Cerebellar nuclear complex (tissue), 1 donor: ENCODE data around the gene ZNF576.
"Not testable (repeated sequence)": the region's sequence is repeated elsewhere in the genome, so short reads cannot be mapped to it uniquely, and the experiment has no call there.

ENCODE experiments used
- DNase-seq, 2 experiments: peaks; one replicate each; lab custom pipeline; 2025; lab: John Stamatoyannopoulos, UW

The ZNF576 gene

DNA sequence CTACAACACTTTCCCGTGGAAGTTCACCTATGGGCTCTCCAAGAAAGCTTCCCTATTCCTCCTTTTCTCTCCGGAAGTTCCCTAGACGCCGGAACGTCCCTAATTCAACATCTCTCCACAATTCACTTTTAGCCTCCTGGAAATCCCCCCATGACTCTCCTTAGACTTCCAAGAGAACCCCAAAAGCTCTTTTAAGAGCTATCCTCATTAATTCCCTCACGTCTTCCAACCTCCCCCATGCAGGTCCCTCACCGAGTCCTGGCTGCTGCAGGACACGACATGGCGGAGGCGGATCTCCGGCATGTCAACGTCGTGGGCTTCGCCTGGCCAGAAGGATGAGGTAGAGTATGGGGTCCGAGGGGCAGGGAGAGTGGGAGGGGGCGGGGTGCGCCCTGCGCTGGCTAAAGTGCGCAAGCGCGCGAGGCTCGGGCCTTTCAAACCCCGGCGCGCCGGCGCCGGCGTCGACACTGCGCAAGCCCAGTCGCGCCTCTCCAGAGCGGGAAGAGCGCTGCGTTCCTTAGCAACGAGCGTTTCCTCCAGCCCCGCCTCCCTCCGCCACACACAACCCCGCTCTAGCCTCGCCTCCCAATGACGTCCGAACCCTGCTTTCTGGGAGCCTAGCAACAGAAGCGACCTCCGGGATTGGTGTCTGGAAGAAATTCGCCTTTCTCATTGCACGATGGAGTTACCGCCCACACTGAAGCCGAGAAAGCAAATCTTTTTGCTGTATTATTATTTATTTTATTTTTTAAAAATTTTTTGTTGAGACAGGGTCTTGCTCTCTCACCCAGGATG, 21.0 kb upstream of the ZNF576 start, which contains the start of the genes PINLYP and XRCC1:
TSS of gene PINLYP (plus strand) at position 646 of the 795 bp plus-strand sequence. CDS start 1,391 bp downstream, outside the sequence.
TSS of gene XRCC1 (minus strand) at position 372 of the 795 bp plus-strand sequence. CDS start at position 303, 69 bp downstream.
- DNase-seq = peak; percentile 96 to 98

DNA sequence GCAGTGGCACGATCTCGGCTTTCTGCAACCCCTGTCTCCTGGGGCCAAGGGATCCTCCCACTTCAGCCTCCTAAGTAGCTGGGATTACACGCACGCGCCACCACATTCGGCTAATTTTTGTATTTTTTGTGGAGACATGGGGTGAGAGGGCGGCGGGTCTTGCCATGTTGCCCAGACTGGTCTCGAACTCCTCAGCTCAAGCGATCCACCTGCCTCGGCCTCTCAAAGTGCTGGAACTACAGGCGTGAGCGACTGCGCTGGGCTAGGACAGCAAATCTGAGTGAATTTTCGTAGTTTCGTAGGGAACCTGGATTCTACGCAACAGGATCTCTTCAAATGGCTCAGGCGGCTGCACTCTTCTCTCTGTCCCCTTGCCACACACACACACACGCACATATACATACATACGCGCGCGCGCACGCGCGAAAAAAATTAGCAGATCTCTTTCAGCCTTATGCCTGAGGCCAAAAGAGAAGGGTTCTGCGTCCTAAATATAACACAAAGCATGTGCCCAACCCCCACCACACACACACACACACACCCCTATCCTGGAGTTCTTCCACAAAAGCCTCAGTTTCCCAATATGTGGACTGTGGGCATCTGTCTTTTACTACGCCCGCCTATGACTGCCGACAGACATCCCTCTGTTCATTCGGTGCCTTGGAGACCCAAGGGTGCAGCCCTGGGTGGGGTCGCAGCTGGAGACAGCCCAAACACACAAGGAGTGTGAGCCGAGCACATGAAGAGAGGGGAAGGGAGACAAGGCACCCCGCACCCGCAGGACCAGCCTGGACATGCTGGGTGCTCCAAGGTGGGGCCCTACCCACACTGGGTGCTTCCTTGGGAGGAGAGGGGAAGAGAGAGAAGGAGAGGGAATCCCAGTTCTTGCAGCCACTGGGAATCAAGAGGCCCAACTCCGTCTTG, 20.2 kb upstream of the ZNF576 start:
- DNase-seq = no peak

DNA sequence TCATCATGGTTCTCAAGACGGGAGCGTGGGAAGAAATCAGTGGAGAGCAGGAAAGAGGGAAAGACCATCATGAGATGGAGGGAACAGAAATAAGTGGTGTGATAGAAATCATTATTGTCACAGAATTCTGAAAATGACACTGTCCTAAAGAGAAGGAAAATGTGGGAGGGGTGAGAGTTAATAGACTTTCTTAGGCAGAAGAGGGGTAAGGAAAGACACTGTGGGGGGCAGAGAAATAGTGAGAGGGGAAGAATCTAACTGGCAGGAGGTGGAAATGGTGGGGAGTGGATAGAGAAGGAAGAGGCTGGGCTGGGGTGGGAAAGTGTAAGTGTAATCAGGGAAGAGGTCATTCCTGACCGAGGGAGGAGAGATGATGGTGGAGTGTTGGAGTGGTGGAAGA, 17.6 kb upstream of the ZNF576 start:
- no peak for DNase-seq

DNA sequence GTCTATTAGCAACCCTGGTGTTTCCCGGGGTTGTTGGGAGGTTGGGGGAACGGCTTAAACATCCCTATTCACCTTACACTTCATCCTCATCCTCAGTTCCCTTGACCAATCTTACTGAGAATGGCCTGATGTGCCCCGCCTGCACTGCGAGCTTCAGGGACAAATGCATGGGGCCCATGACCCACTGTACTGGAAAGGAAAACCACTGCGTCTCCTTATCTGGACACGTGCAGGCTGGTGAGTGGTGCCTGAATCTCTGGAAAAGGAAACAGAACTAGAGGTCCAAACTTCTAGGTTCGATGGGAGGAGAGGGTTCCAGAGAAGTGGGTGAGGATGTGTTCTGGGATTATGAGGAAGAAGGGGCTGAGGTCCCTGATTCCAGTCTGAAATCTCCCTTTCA, 14.9 kb upstream of the ZNF576 start:
- no peak for DNase-seq

DNA sequence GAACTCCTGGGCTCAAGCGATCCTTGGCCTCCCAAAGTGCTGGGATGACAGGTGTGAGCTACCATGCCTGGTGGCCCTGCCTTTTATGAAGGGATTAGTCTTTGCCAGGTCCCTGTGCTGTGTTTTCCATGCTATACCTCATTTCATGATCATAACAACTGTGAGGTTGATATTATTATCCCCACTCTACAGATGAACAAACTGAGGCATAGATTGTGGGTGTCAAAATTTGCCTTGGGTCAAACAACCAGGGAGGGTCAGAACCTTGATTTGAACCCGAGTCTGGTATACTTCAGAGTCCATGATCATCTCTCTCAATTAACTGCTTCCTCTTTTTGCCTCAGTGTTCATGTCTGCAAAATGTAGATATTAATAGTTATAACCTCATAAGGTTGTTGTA, 13.9 kb upstream of the ZNF576 start:
- DNase-seq = no peak

DNA sequence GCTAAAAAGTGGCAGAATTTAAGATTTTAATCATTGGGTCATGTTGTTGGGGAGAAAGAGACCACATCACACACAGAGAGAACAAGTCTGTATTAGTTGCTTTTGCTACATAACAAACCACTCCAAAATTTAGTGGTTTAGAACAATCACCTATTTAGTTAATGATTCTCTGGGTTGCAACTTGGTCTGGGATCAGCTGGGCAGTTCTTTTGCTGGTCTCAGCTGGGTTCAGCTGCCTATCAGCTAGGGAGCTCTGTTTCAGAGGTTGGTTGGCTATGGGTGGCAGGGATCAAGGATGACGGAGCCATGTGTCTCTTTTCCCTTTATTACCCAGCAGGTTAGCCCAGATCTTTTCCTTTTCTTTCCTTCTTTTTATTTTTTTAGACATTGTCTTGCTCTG, 11.9 kb upstream of the ZNF576 start:
- DNase-seq = no peak

DNA sequence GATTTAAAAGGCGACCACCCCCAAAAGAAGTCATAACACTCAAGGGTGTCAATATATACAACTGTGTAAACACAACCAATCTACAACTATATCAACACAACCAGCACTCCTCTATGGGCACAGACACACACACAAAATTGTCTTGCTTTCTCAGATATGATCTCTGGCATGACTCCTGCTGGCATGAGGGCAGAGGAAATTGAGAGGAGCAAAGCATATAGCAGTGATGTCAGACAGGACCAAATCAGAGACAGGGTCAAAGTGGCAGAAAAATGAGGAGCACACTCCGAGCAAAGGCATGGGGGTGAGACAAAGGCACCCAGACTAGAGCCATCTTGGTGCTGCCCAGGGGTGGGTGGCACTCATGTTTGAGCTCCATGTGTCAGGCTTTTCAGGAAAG, 10.0 kb upstream of the ZNF576 start:
- DNase-seq = no peak

DNA sequence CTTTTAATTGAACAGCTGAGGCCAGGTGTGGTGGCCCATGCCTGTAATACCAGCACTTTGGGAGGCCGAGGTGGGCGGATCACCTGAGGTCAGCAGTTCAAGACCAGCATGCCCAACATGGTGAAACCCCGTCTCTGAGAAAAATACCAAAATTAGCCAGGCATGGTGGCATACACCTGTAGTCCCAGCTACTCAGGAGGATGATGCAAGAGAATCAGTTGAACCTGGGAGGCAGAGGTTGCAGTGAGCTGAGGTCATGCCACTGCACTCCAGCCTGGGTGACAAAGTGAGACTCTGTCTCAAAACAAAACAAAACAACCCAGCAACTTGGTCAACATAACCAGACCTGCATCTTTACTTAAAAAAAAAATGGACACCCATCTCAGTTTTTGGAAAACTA, 9.4 kb upstream of the ZNF576 start:
- not testable (repeated sequence) for DNase-seq

DNA sequence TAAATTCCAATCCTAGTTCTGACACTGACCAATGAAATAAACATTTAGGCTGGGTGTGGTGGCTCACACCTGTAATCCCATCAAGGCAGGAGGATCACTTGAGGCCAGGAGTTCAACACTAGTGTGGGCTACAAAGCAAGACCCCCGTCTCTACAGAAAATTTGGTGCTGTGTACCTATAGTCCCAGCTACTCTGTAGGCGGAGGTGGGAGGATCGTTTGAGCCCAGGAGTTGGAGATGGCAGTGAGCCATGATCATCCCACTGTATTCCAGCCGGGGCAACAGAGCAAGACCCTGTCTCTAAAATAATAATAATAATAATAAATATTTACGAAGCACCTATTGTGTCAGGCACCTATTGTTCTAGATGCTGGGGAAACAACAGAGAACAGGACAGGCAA, 7.1 kb upstream of the ZNF576 start:
- no peak for DNase-seq

DNA sequence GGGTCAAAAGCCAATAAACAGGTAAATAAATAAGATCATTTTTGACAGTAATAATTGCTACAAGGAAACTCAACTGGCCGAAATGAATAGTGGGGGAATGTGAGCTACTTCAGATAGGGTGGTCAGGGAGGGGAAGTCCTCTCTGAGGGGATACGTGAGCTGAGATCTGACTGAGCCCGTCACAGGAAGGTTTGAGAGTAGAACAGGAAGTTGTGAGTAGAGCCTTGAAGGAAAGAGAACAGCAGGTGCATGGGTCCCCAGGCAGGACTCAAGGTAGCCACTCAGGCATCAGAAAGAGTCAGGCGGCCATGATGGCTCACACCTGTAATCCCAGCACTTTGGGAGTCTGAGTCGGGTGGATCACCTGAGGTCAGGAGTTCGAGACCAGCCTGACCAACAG, 6.7 kb upstream of the ZNF576 start:
- no peak for DNase-seq

DNA sequence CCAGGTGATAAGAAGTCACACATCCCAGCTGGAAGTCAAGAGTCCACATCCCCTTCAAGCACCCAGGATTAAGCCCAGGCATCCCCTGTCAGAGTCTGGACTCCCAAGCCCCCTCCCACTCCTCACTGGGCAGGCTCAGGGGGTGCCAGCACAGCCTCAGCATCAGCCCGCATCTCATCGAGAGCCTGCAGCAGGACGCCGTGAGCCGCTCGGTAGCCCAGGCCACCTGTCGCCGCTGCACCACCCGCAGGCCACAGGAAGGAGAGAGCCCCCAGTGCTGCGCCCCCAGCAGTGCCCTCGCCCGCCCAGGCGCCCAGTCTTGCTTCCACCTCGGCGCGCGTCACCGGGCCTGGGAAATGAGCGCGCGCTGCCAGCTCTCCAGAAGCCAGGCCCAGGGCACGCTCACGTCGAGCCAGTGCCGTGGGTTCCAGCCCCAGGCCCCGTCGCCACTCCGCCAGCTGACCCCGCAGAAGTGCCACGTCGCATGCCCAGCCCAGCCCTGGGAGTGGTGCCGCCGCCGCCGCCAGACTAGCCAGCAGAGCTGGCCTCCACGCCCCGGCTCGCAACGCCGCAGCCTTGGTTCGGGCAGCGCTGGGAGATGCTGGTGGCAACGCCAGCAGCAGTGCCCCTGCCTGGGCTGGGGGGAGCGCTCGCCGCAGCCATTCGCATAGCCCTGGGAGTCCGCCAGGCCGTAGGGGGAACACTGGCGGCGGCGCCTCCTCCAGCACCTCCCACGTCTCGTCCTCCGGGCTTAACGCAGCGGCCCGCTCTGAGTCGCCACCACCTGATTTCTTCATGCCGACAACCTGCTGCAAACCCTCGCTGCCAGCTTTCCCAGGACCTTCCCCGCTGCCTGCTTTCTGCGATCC, 4.3 kb upstream of the ZNF576 start:
- DNase-seq = no peak

DNA sequence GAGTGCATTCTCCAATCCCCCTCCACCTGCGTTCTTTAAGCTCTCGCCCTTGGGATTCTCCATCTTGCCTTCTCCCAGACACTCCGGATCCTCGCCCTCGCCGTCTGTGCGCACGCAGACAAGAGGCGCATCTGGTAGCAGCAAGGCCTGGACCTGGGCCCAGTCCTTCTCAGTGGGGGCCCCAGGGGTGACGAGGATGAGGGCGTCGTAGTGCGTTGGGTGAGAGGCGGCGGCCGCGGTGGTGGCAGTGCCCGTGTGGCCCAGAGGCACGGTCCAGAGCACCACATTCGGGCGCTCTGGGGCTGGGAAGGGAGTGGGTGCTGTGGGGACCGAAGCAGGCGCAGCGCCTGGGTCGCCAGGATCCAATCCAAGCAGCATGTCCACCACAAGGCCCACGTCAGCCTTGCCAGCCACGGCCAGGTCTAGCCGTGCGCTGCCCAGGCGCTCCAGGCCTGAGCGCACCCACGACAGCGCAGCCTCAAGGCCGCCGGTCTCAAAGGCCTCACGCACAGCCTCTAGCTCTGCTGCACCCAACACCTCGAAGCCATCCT, 3.5 kb upstream of the ZNF576 start:
- no peak for DNase-seq

DNA sequence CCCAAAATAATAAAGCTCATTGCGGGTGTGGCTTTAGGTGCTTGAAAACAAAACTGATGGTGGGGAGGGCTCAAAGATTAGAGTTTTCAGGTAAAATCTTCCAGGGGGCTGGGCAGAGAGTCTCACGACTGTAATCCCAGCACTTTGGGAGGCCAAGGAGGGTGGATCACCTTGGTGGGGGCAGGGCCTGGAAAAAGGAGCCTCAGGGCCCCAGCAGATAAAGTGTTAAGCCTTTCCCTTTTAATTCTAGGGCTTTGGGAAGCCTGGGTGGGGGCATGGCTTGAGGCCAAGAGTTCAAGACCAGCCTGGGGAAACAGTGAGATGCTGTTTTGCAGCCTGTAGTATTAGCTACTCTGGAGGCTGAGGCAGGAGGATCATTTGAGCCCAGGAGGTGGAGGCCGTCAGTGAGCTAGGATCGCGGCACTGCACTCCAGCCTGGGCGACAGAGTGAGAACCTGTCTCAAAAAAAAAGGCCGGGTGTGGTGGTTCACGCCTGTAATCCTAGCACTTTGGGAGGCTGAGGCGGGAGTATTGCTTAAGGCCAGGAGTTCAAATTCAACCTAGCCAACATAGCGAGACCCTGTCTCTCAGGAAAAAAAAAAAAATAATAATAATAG, 2.2 kb upstream of the ZNF576 start:
- no peak for DNase-seq

DNA sequence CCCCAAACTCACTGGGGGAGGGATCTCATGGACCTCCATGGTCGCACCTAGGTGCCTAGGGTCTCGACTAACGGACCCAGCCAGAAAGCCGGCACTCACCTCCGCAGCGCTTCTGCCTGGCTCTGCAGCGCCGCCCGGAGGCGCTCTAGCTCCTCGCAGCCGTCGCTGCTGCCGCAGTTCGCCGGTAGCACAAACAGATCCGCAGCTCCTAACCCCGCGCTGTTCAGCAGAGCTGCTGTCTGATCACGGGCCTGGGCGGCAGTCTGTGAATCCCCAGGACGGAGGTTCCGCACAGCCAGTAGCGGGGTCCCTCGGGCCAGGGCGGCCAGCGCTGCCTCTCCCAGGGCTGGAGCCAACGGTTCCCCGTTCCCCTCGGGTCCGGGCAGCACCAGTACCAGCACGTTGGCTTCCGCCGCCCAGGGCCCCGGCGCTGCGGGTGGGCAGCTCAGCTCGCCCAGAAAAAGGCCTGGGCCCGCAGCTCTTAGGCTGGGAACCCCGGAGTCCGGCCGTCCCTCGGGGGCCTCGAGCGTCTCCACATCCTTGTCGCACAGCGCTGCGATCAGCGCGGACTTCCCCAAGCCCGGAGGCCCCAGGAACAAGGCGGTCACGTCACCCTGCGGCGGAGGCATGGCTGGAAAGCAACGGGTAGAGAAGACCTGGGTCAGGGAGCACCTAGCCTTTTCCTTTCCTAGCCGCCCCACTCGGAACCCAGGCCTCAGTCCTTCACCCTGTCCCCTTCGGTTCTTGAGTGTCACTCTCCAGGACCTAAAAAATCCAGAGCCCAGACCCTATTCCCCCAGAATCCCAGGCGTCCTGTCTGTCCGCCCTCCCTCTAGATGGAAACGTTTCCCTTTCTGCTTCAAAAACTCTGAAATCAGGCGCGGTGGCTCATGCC, 1.4 kb upstream of the ZNF576 start:
- DNase-seq = no peak

DNA sequence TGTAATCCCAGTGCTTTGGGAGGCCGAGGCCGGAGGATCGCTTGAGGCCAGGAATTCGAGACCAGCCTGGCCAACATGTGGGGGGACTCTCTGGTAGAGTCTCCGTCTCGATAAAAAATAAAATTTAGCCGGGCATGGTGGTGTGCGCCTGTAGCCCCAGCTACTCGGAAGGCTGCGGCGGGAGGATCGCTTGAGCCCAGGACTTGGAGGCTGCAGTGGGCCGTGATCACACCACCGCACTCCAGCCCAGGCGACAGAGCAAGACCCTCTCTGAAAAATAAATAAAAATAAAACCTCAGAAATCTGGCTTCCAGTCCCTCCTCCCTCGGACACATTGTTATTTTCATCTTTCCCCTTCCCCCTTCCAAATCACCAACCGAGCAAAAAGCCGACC, 793 bp upstream of the ZNF576 start:
- no peak for DNase-seq

DNA sequence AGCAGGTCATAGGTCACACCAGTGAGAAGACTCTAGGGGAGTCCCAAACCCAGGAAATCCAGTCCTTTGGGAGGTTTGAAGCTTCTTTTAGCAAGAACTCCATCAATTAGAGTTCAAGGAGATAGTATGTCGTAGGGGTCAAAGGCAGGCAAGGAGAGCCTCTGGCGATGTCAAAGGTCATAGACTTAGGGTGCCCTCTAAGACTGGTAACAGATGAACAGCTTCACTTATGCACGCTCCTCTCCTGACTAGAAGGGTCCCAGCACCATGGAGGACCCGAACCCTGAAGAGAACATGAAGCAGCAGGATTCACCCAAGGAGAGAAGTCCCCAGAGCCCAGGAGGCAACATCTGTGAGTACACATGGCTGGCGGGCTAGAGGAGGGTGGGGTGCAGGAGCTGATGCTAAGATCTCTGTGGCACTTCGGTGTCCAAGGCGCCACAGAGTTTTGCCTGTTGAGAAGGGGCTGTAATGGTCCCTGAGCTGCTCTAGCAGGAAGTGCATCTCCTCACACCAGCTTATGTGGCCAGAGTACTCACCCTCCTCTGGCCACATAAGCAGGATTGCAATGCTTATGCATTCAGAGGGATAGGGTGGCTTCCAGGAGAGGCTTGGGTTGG, 557 bp downstream of the ZNF576 start:
- DNase-seq = no peak

DNA sequence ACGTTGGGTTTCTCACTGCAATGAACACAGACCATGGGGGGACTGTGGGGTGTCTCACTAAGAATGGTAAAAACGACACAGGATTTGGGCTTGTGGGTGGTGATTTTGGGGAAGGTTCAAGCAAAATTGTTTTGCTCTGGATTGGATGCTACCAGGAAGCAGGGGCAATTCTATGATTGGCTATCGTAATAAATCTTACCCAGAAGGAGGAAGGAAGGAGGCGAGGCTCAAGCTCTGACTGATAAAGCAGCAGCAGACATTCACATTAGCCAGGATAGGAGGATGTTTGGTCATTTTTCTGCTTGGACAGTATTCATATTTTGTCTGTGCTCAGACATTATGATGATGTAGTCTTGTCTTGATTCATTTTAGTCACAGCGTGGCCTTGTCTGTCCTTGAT, 1.5 kb downstream of the ZNF576 start:
- DNase-seq = no peak

DNA sequence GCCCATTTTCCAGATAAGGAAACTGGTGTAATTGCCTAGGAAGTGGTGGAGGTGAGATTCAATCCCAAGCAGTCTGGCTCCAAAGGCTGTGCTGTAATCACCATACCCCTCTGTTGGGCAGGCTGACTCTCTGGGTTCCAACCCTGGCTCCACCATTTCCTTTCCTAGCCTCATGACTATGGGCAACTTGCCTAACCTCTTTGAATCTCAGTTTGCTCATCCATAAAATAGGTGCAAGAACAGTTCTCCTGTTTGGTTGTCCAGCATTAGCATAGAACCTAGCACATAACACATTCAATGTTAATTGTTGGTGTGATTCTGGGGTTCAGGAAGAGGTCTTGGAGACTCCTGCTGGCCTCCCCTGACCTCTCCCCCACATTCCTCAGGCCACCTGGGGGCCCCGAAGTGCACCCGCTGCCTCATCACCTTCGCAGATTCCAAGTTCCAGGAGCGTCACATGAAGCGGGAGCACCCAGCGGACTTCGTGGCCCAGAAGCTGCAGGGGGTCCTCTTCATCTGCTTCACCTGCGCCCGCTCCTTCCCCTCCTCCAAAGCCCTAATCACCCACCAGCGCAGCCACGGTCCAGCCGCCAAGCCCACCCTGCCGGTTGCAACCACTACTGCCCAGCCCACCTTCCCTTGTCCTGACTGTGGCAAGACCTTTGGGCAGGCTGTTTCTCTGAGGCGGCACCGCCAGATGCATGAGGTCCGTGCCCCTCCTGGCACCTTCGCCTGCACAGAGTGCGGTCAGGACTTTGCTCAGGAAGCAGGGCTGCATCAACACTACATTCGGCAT, 2.2 kb downstream of the ZNF576 start:
- DNase-seq = no peak
